Neuronal stem cell (in vitro differentiated cells): ENCODE measurements around the gene NDRG2.

Experiments
- DNase-seq: peaks from one replicate; pipeline ENCODE4 v3.0.0-alpha.2; 2013; ENCODE audit warnings: low spot score
- H2AFZ ChIP-seq: one replicate; pipeline ENCODE4 v1.6.1; 2013; ENCODE audit warnings: mild to moderate bottlenecking, low read length, inconsistent platforms
- H2AK5ac ChIP-seq: 2 replicates; pipeline ENCODE4 v1.6.1; 2013; ENCODE audit warnings: low read depth, mild to moderate bottlenecking, inconsistent platforms, low read length, moderate library complexity, mixed read lengths
- H2BK120ac ChIP-seq: 2 replicates; pipeline ENCODE4 v1.6.1; 2013; ENCODE audit warnings: low read depth, mild to moderate bottlenecking, inconsistent platforms, low read length, moderate library complexity, mixed read lengths
- H2BK12ac ChIP-seq: one replicate; pipeline ENCODE4 v1.6.1; 2013; ENCODE audit warnings: low read length, inconsistent platforms
- H2BK15ac ChIP-seq: 2 replicates; pipeline ENCODE4 v1.6.1; 2013; ENCODE audit warnings: mild to moderate bottlenecking, low read length, inconsistent platforms, mixed read lengths
- H2BK5ac ChIP-seq: one replicate; pipeline ENCODE4 v1.6.1; 2013; ENCODE audit warnings: inconsistent platforms, mild to moderate bottlenecking, low read length, moderate library complexity
- H3K14ac ChIP-seq: one replicate; pipeline ENCODE4 v1.6.1; 2013; ENCODE audit warnings: low read length, inconsistent platforms
- H3K18ac ChIP-seq: 2 replicates; pipeline ENCODE4 v1.6.1; 2013; ENCODE audit warnings: low read length, inconsistent platforms
- H3K23ac ChIP-seq: 2 replicates; pipeline ENCODE4 v1.6.1; 2013; ENCODE audit warnings: low read depth, mild to moderate bottlenecking, mixed read lengths, low read length, inconsistent platforms; ENCODE audit not compliant: poor library complexity
- H3K27ac ChIP-seq: replicated peaks from 3 replicates; pipeline ENCODE4 v1.5.1; 2013; ENCODE audit warnings: low read length, inconsistent platforms
- H3K27me3 ChIP-seq, 3 experiments: 2 replicates each; pipeline ENCODE4 v1.6.1; 2013; ENCODE audit warnings: low read length in 3 of 3, mild to moderate bottlenecking in 2 of 3, inconsistent platforms in 1 of 3, low read depth in 1 of 3, mixed read lengths in 1 of 3, moderate library complexity in 1 of 3; ENCODE audit not compliant: control insufficient read depth in 3 of 3, insufficient read depth in 3 of 3
- H3K36me3 ChIP-seq, 2 donors: replicated peaks in 1 of 2; 2 replicates each; pipeline ENCODE4 v1.6.1; 2013; ENCODE audit warnings: low read length in 2 of 2; ENCODE audit not compliant: control insufficient read depth in 2 of 2, insufficient read depth in 2 of 2
- H3K4ac ChIP-seq: 2 replicates; pipeline ENCODE4 v1.6.1; 2013; ENCODE audit warnings: inconsistent platforms, mild to moderate bottlenecking, low read length, moderate library complexity
- H3K4me1 ChIP-seq, 2 donors: 1 replicate in 1 of 2; 2 replicates in 1 of 2; pipeline ENCODE4 v1.6.1; 2013; ENCODE audit warnings: low read length in 2 of 2, low read depth in 1 of 2; ENCODE audit not compliant: control insufficient read depth in 2 of 2, insufficient read depth in 1 of 2
- H3K4me2 ChIP-seq: one replicate; pipeline ENCODE4 v1.6.1; 2013; ENCODE audit warnings: mild to moderate bottlenecking, low read length, inconsistent platforms; ENCODE audit not compliant: insufficient read depth, poor library complexity, severe bottlenecking
- H3K4me3 ChIP-seq, 2 donors: 2 replicates each; pipeline ENCODE4 v1.5.1; 2013; ENCODE audit warnings: low read length in 2 of 2, mild to moderate bottlenecking in 2 of 2, inconsistent platforms in 1 of 2, moderate library complexity in 1 of 2
- H3K79me1 ChIP-seq: one replicate; pipeline ENCODE4 v1.6.1; 2013; ENCODE audit warnings: low read depth, mild to moderate bottlenecking, inconsistent platforms, low read length, moderate library complexity
- H3K9ac ChIP-seq: one replicate; pipeline ENCODE4 v1.6.1; 2013; ENCODE audit warnings: mild to moderate bottlenecking, low read depth, low read length, inconsistent platforms; ENCODE audit not compliant: poor library complexity
- H3K9me3 ChIP-seq, 2 donors: replicated peaks in 1 of 2; 2 replicates each; pipeline versions ENCODE3 to v1.6.1; 2013; ENCODE audit warnings: low read length in 2 of 2, mild to moderate bottlenecking in 2 of 2, inconsistent platforms in 1 of 2, low read depth in 1 of 2, mixed read lengths in 1 of 2, moderate library complexity in 1 of 2; ENCODE audit not compliant: control insufficient read depth in 2 of 2, insufficient read depth in 1 of 2
- H4K8ac ChIP-seq: one replicate; pipeline ENCODE4 v1.6.1; 2013; ENCODE audit warnings: low read depth, mild to moderate bottlenecking, inconsistent platforms, low read length, moderate library complexity
- H4K91ac ChIP-seq: one replicate; pipeline ENCODE4 v1.6.1; 2013; ENCODE audit warnings: low read length, low read depth, mild to moderate bottlenecking, inconsistent platforms; ENCODE audit not compliant: poor library complexity
- WGBS, 2 donors: extraction: QIAGEN DNeasy Blood & Tissue Kit; methylation state at CpG; one replicate each; pipeline ENCODE4 v1.1.7; 2013; ENCODE audit warnings: missing lambda C conversion rate in 2 of 2, mixed read lengths in 1 of 2; ENCODE audit not compliant: insufficient read length in 2 of 2, insufficient replicate concordance in 1 of 2; ENCODE audit errors: extremely low coverage in 2 of 2; 5-methylcytosine and 5-hydroxymethylcytosine counted together

The NDRG2 gene

DNA sequence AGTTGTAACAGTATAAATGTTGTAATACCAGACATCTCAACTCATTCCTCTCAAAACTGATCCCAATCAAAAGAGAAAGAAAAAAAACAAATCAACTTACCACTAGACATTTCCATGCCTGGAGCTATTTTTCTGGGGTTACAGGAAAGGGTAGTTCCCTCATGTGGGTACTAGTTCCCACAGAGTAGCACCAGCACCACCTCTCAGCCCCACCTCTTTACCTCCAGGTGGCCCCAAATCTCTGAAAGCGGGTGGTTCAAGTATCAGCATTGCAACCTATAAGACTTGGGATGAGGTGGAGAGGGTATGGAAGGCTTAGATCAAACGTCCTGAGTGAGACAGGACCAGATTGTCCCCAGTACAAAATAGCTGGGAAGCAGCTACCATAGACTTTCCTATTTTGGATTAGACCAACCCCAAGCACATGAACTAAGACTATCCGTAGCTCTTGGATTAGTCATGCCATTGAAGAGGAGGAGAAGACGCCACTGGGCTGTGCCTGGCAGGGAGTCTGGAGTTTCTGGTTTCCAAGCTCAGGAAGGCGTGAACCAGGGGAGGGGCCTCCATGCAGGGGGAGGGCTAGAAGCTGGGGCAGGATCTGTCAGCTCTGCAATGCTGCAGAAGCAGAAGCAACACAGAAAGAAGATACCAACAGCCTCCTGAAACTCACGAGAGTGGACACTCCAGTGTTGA, 26.0 kb downstream of the NDRG2 start, which contains the start of gene SLC39A2:
Gene SLC39A2 (plus strand): TSS at position 620 of the 693 bp plus-strand sequence. CDS start 154 bp downstream, outside the sequence.
- WGBS, 2 donors = no CpG with 5 or more reads among the region's 6 CpGs

DNA sequence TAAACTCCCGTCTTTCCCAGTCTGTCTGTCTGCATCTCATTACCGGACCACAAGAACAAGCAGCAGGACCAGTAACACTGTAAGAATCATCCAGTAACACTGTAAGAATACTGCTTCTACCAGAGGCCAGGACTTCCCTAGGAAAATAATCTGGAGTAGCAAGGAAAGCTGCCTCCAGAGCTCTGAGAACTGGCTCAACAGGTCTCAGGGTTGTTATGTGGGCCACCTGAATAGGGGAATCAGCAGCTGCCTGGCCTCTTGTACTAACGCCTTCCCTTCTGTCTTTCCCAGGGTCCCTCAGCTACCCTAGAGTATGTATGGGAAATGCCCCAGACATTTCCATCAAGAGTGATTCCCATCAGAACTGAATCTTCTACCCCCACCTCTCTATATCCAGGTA, 26.7 kb downstream of the NDRG2 start:
- no peak overlapping the region for H2BK120ac ChIP-seq
- H2AK5ac ChIP-seq = no peak overlapping the region
- H3K4me3 ChIP-seq = no peak overlapping the region
- no peak overlapping the region for H3K14ac ChIP-seq
- no peaks in the 10 kb centered on the region for H3K27me3 ChIP-seq
- H3K4me1 ChIP-seq = no peaks in the 10 kb centered on the region
- no peak overlapping the region for H2BK5ac ChIP-seq
- H3K18ac ChIP-seq = no peak overlapping the region
- H3K9me3 ChIP-seq = no peaks in the 10 kb centered on the region
- H2AFZ ChIP-seq = no peak overlapping the region
- H4K91ac ChIP-seq = no peak overlapping the region
- H3K4me2 ChIP-seq = no peak overlapping the region
- H3K4ac ChIP-seq = no peak overlapping the region
- H4K8ac ChIP-seq = no peak overlapping the region
- no peak overlapping the region for H2BK15ac ChIP-seq
- H2BK12ac ChIP-seq = no peak overlapping the region
- WGBS, 2 donors = no CpG with 5 or more reads among the region's 3 CpGs
- peaks cover 23 to 47% of the 10 kb centered on the region in 2 donors for H3K36me3 ChIP-seq
- H3K79me1 ChIP-seq = no peaks in the 10 kb centered on the region
- no peak overlapping the region for H3K23ac ChIP-seq
- no peak for DNase-seq
- no peak overlapping the region for H3K27ac ChIP-seq
- no peak overlapping the region for H3K9ac ChIP-seq

More for the DNA sequence above, 26.0 kb downstream of the NDRG2 start, which contains the start of gene SLC39A2:
- no peak within 1 kb of the TSS for H2BK5ac ChIP-seq
- no peak within 1 kb of the TSS for H3K27ac ChIP-seq
- no peak within 1 kb of the TSS for H2AFZ ChIP-seq
- no peak within 1 kb of the TSS for H4K91ac ChIP-seq
- peaks cover 0 to under 1% of the 10 kb centered on the region in 2 donors for H3K4me1 ChIP-seq
- no peak within 1 kb of the TSS for H4K8ac ChIP-seq
- H3K27me3 ChIP-seq = no peaks in the 10 kb centered on the region
- DNase-seq = no peak
- H3K36me3 ChIP-seq = peaks cover 21 to 41% of the 10 kb centered on the region in 2 donors
- H2BK15ac ChIP-seq = no peak within 1 kb of the TSS
- H2AK5ac ChIP-seq = no peak within 1 kb of the TSS
- H3K9ac ChIP-seq = no peak within 1 kb of the TSS
- no peak within 1 kb of the TSS for H2BK12ac ChIP-seq
- no peaks in the 10 kb centered on the region for H3K9me3 ChIP-seq
- H2BK120ac ChIP-seq = no peak within 1 kb of the TSS
- no peak within 1 kb of the TSS for H3K14ac ChIP-seq
- H3K18ac ChIP-seq = no peak within 1 kb of the TSS
- no peak within 1 kb of the TSS for H3K4ac ChIP-seq
- H3K4me3 ChIP-seq = no peak within 1 kb of the TSS
- no peaks in the 10 kb centered on the region for H3K79me1 ChIP-seq
- H3K23ac ChIP-seq = no peak within 1 kb of the TSS
- no peak within 1 kb of the TSS for H3K4me2 ChIP-seq

DNA sequence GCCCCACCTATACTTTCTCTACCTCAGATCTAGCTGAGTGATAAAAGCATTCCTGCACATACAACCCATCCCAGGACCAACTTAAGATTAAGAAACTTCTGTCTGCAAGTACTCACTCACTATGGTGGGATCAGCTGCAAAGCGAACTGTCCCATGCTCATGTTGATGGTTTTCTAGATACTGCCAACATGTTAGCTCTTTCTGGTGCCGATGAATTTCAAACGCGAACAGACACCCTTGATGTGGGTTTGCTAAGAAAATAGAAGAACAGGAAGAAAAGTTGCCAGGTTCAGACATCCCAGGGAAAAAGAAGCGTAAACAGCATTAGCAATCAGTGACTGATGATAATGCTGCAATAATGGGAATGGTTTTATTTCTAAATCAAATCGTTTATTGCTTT, 27.3 kb downstream of the NDRG2 start:
- no peak overlapping the region for H3K4me2 ChIP-seq
- H3K27me3 ChIP-seq = no peaks in the 10 kb centered on the region
- H4K91ac ChIP-seq = no peak overlapping the region
- no peak overlapping the region for H3K27ac ChIP-seq
- H3K4me1 ChIP-seq = no peaks in the 10 kb centered on the region
- H3K36me3 ChIP-seq = peaks cover 27 to 53% of the 10 kb centered on the region in 2 donors
- H2BK5ac ChIP-seq = no peak overlapping the region
- H2BK120ac ChIP-seq = no peak overlapping the region
- no peak overlapping the region for H4K8ac ChIP-seq
- H3K23ac ChIP-seq = no peak overlapping the region
- no peak overlapping the region for H3K14ac ChIP-seq
- no peak overlapping the region for H2AK5ac ChIP-seq
- H2BK15ac ChIP-seq = no peak overlapping the region
- no peak overlapping the region for H3K9ac ChIP-seq
- no peaks in the 10 kb centered on the region for H3K9me3 ChIP-seq
- DNase-seq = no peak
- no peaks in the 10 kb centered on the region for H3K79me1 ChIP-seq
- H3K4ac ChIP-seq = no peak overlapping the region
- H3K4me3 ChIP-seq = no peak overlapping the region
- H2BK12ac ChIP-seq = no peak overlapping the region
- no CpG with 5 or more reads among the region's 6 CpGs for WGBS, 2 donors
- no peak overlapping the region for H3K18ac ChIP-seq
- no peak overlapping the region for H2AFZ ChIP-seq

DNA sequence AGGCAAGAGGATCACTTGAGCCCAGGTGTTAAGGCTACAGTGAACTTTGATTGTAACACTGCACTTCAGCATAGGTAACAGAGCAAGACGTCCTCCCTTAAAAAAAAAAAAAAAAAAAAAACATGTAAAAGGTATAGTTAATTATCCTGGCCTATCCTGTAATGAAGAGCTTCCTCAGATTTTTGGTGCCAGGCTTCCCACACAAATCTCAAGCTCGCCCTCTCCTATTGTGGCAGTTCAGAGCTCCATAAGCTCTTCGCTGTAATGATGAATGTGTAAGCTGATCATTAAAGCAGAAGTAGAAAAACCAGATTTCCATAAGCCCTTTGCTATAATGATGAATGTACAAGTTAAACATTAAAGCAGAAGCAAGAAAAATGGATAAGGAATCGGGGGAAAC, 27.7 kb downstream of the NDRG2 start:
- no CpG with 5 or more reads among the region's 4 CpGs for WGBS, 2 donors
- no peaks in the 10 kb centered on the region for H3K27me3 ChIP-seq

More for the DNA sequence above, 27.7 kb downstream of the NDRG2 start:
- H3K4me2 ChIP-seq = no peak overlapping the region
- H2BK15ac ChIP-seq = no peak overlapping the region
- H2BK120ac ChIP-seq = no peak overlapping the region
- no peak overlapping the region for H2BK12ac ChIP-seq
- no peaks in the 10 kb centered on the region for H3K79me1 ChIP-seq
- H2AFZ ChIP-seq = no peak overlapping the region
- no peak overlapping the region for H3K23ac ChIP-seq
- no peak overlapping the region for H3K4ac ChIP-seq
- no peak overlapping the region for H3K14ac ChIP-seq
- no peak overlapping the region for H3K4me3 ChIP-seq
- no peak overlapping the region for H3K18ac ChIP-seq
- no peaks in the 10 kb centered on the region for H3K9me3 ChIP-seq
- H4K8ac ChIP-seq = no peak overlapping the region
- no peak overlapping the region for H2AK5ac ChIP-seq
- H3K27ac ChIP-seq = no peak overlapping the region
- H4K91ac ChIP-seq = no peak overlapping the region
- DNase-seq = no peak
- H3K9ac ChIP-seq = no peak overlapping the region
- no peaks in the 10 kb centered on the region for H3K4me1 ChIP-seq
- H3K36me3 ChIP-seq = peaks cover 31 to 57% of the 10 kb centered on the region in 2 donors
- no peak overlapping the region for H2BK5ac ChIP-seq
